PC-9 (cell line): ENCODE measurements around the gene ADI1.

Experiments used
- EZH2 ChIP-seq: fragments of 200-600 bp; sonication (generic); IDR thresholded peaks from 2 replicates; pipeline ENCODE4 v1.8.0; 2017; ENCODE audit warnings: antibody characterized with exemption, low read depth
- TF ChIP-seq, protein P1 (sequence below): fragments of 200-600 bp; sonication (generic); conservative IDR thresholded peaks from 2 replicates; pipeline ENCODE4 v1.6.1; 2017; ENCODE audit warnings: mixed run types, antibody characterized with exemption, mild to moderate bottlenecking, moderate library complexity

DNA sequence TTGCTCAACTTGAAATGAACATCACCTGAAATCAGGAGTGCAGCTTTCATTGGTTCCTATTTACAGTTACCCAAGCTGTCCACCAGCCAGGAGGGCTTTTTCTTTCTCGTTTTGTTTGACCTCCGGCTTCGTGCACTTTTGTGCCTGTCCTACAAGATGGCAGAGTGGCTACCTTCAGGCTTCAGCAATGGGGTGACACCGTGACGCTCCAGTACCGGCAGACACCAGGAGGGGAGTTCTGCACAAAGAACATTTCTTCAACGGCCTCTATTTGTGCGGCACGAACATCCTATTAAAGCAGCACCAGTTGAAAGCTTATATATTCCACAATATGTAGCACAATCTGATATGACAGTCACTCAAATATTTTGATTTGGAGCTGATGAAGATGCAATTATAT lies 20.5 kb upstream of the ADI1 start:
- TF ChIP-seq, protein P1, sequence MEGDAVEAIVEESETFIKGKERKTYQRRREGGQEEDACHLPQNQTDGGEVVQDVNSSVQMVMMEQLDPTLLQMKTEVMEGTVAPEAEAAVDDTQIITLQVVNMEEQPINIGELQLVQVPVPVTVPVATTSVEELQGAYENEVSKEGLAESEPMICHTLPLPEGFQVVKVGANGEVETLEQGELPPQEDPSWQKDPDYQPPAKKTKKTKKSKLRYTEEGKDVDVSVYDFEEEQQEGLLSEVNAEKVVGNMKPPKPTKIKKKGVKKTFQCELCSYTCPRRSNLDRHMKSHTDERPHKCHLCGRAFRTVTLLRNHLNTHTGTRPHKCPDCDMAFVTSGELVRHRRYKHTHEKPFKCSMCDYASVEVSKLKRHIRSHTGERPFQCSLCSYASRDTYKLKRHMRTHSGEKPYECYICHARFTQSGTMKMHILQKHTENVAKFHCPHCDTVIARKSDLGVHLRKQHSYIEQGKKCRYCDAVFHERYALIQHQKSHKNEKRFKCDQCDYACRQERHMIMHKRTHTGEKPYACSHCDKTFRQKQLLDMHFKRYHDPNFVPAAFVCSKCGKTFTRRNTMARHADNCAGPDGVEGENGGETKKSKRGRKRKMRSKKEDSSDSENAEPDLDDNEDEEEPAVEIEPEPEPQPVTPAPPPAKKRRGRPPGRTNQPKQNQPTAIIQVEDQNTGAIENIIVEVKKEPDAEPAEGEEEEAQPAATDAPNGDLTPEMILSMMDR = no peak
- no peak for TF ChIP-seq EZH2
